Activated T-cell treated with anti-CD3 and anti-CD28 coated beads for 4 hours (primary cell): ENCODE results near the gene SEL1L2.

Source experiments
- DNase-seq: peaks from one replicate; pipeline ENCODE4 v3.0.0-alpha.2; 2020

Gene SEL1L2

DNA sequence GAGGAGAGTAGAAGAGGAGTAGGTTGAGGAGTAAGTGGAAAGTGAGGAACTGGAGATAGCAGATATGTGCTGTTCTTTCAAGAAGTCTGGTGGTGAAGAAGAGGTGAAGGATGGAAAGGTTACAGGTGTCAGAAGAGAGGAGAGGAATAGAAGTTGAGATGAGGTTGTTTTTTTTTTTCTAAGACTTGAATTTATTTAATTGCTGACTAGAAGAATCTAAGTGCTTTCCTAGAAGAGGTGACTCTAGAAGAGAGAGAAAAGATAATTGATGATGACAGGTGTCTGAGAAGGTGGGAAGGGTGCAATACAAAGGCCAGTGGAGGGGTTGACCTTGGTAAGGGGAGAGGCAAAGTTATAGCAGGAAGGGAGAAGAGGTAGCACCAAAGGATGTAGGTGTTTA lies 180.0 kb downstream of the SEL1L2 start:
- no peak for DNase-seq

DNA sequence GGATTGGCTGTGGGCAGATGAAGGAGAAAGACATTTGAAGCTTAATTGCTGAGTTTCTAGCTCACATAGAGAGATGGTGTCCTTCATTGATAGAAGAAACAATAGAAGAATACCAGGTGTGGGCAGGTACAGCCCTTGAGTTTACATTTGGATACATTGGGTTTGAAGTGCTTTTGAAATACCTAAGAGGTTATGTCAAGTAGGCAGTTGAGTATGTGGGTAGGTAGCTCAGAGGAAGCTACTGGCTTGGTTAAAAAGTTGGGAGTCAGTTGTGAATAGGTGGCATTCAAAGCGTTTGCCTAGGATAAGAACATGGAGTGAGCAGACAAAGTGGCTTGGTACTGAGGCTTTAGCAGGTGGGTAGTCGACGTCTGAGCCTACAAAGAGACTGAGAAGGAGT lies 180.6 kb downstream of the SEL1L2 start:
- no peak for DNase-seq

DNA sequence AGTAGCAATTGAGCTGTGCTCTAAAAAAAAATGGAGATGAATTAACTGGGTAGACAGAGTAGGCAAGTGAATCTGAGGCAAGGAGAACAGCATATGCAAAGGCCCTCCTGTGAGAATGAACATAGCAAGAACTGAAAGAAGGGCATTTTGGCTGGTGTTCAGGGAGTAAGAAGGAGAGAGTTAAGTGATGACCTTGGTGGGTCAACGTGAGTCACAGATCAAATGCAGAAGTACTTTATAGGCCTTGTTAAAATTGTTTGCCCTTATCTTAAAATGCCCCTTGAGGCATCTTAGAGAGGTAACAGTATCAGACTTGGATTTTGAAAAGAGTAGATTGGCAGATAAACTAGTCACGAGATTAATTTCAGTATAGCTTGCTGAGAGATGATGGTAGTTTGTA lies 181.0 kb downstream of the SEL1L2 start:
- no peak for DNase-seq

DNA sequence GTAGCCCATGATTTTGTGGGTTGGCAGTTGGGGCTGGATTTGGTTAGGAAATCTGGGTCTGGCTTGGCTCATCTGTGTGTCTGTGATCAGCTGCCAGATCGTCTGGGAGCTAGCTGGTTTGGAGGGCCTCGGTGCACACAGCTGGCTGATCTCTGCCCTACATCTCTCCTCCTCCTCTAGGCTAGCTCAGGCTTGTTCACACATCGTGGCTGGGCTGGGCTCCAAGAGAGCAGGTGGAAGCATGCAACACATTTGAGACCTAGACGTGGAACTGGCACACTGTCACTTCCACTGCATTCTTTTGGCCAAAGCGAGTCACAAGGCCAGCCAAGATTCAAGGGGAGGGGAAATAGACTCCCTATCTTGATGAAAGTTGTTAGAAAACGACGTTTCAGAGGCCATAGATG lies 189.7 kb downstream of the SEL1L2 start:
- no peak for DNase-seq

DNA sequence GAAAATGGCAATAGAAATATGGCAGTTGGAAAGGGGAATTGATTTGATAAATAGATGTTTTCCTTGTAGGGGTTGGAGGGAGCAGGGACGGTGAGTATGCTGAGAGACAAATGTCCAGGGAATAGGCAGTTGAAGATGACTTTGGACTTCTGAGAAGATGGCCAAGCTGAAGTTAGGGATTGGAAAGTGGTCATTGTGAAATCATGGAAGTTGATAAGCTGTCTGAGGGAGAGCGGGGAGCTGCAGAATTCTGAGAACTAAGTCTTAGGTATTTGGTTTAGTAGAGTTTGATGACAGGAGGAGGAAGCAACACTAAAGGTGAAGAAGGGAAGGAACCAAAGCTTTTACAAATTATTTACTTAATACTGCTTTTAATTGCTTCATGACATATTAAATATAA lies 190.4 kb downstream of the SEL1L2 start:
- DNase-seq, result no peak
